ENCODE measurements around the gene EMX1. TPM values are rescaled to one million over a fixed set of nuclear protein-coding genes. Genes with fewer than 3 reads are reported as not detected.
"Not testable (repeated sequence)": the region's sequence is repeated elsewhere in the genome, so short reads cannot be mapped to it uniquely, and the experiment has no call there.

The EMX1 gene
- polyA plus RNA-seq, 1 donor = 0.22 TPM

- WGBS (ENCODE audit: insufficient coverage, low lambda C conversion rate) = no CpG with 5 or more reads among the region's 5 CpGs
- no peak overlapping the region for H3K4me3 ChIP-seq (ENCODE audit: low read length)
- no peaks in the 10 kb centered on the region for H3K9me3 ChIP-seq (ENCODE audit: control insufficient read depth, low read depth, low read length)
- no peak overlapping the region for H3K27ac ChIP-seq (ENCODE audit: low read length)
- H3K36me3 ChIP-seq (ENCODE audit: control insufficient read depth, insufficient read depth, low read length) = no peaks in the 10 kb centered on the region
- DNase-seq = no peak
- peaks cover 6% of the 10 kb centered on the region for H3K4me1 ChIP-seq (ENCODE audit: control insufficient read depth, insufficient read depth, low read length)
- H3K27me3 ChIP-seq (ENCODE audit: control insufficient read depth, insufficient read depth, low read length) = peaks cover 51% of the 10 kb centered on the region
These were observed 17.0 kb upstream of the EMX1 start for GRCh38 chr2:72900191-72900825.

GRCh38 chr2:72901426-72901825 is 15.9 kb upstream of the EMX1 start:
- no peak overlapping the region for H3K27ac ChIP-seq (ENCODE audit: low read length)
- no peak for DNase-seq
- no peaks in the 10 kb centered on the region for H3K9me3 ChIP-seq (ENCODE audit: control insufficient read depth, low read depth, low read length)
- no peaks in the 10 kb centered on the region for H3K36me3 ChIP-seq (ENCODE audit: control insufficient read depth, insufficient read depth, low read length)
- H3K4me3 ChIP-seq (ENCODE audit: low read length) = no peak overlapping the region
- peaks cover under 1% of the 10 kb centered on the region for H3K4me1 ChIP-seq (ENCODE audit: control insufficient read depth, insufficient read depth, low read length)
- peaks cover 59% of the 10 kb centered on the region for H3K27me3 ChIP-seq (ENCODE audit: control insufficient read depth, insufficient read depth, low read length)
- WGBS (ENCODE audit: insufficient coverage, low lambda C conversion rate) = no CpG with 5 or more reads among the region's 3 CpGs

GRCh38 chr2:72907369-72907768 is 9.9 kb upstream of the EMX1 start:
- not testable (repeated sequence) for H3K36me3 ChIP-seq (ENCODE audit: control insufficient read depth, insufficient read depth, low read length); H3K27ac ChIP-seq (ENCODE audit: low read length); DNase-seq; H3K9me3 ChIP-seq (ENCODE audit: control insufficient read depth, low read depth, low read length); H3K4me1 ChIP-seq (ENCODE audit: control insufficient read depth, insufficient read depth, low read length); H3K4me3 ChIP-seq (ENCODE audit: low read length)
- H3K27me3 ChIP-seq (ENCODE audit: control insufficient read depth, insufficient read depth, low read length) = peaks cover 74% of the 10 kb centered on the region
- no CpG with 5 or more reads among the region's 13 CpGs for WGBS (ENCODE audit: insufficient coverage, low lambda C conversion rate)

GRCh38 chr2:72908741-72909140 is 8.6 kb upstream of the EMX1 start:
- Histone ChIP-seq H3K9me3 (ENCODE audit: control insufficient read depth, low read depth, low read length) (no peaks in the 10 kb centered on the region), H3K27ac (ENCODE audit: low read length) (no peak overlapping the region), H3K4me1 (ENCODE audit: control insufficient read depth, insufficient read depth, low read length) (no peaks in the 10 kb centered on the region), H3K27me3 (ENCODE audit: control insufficient read depth, insufficient read depth, low read length) (peaks cover 73% of the 10 kb centered on the region), H3K4me3 (ENCODE audit: low read length) (no peak overlapping the region), H3K36me3 (ENCODE audit: control insufficient read depth, insufficient read depth, low read length) (no peaks in the 10 kb centered on the region)
- no peak for DNase-seq
- 90% methylated on average over 3 of the region's 3 CpGs for WGBS (ENCODE audit: insufficient coverage, low lambda C conversion rate)

- H3K4me3 ChIP-seq (ENCODE audit: low read length) = no peak overlapping the region
- no peaks in the 10 kb centered on the region for H3K36me3 ChIP-seq (ENCODE audit: control insufficient read depth, insufficient read depth, low read length)
- peaks cover 85% of the 10 kb centered on the region for H3K27me3 ChIP-seq (ENCODE audit: control insufficient read depth, insufficient read depth, low read length)
- no peak overlapping the region for H3K27ac ChIP-seq (ENCODE audit: low read length)
- DNase-seq = no peak
- H3K9me3 ChIP-seq (ENCODE audit: control insufficient read depth, low read depth, low read length) = peaks cover 2% of the 10 kb centered on the region
- WGBS (ENCODE audit: insufficient coverage, low lambda C conversion rate) = no CpG with 5 or more reads among the region's 1 CpG
- H3K4me1 ChIP-seq (ENCODE audit: control insufficient read depth, insufficient read depth, low read length) = peaks cover 7% of the 10 kb centered on the region
These were observed 6.1 kb upstream of the EMX1 start for GRCh38 chr2:72911256-72911655.

- Histone ChIP-seq H3K36me3 (ENCODE audit: control insufficient read depth, insufficient read depth, low read length) (no peaks in the 10 kb centered on the region), H3K4me1 (ENCODE audit: control insufficient read depth, insufficient read depth, low read length) (peaks cover 19% of the 10 kb centered on the region), H3K4me3 (ENCODE audit: low read length) (no peak overlapping the region), H3K27ac (ENCODE audit: low read length) (no peak overlapping the region), H3K27me3 (ENCODE audit: control insufficient read depth, insufficient read depth, low read length) (peaks cover 89% of the 10 kb centered on the region), H3K9me3 (ENCODE audit: control insufficient read depth, low read depth, low read length) (peaks cover 6% of the 10 kb centered on the region)
- DNase-seq = no peak
- WGBS (ENCODE audit: insufficient coverage, low lambda C conversion rate) = 20% methylated on average over 1 of the region's 7 CpGs
These were observed 3.7 kb upstream of the EMX1 start for GRCh38 chr2:72913486-72914205.

- WGBS (ENCODE audit: insufficient coverage, low lambda C conversion rate) = 27% methylated on average over 2 of the region's 7 CpGs
- no peak for DNase-seq
- Histone ChIP-seq H3K9me3 (ENCODE audit: control insufficient read depth, low read depth, low read length) (peaks cover 7% of the 10 kb centered on the region), H3K4me3 (ENCODE audit: low read length) (no peak overlapping the region), H3K36me3 (ENCODE audit: control insufficient read depth, insufficient read depth, low read length) (no peaks in the 10 kb centered on the region), H3K4me1 (ENCODE audit: control insufficient read depth, insufficient read depth, low read length) (peaks cover 20% of the 10 kb centered on the region), H3K27me3 (ENCODE audit: control insufficient read depth, insufficient read depth, low read length) (peaks cover 91% of the 10 kb centered on the region), H3K27ac (ENCODE audit: low read length) (no peak overlapping the region)
These were observed 3.1 kb upstream of the EMX1 start for GRCh38 chr2:72914206-72914559.

GRCh38 chr2:72914589-72915319 is 2.6 kb upstream of the EMX1 start:
- H3K4me3 ChIP-seq (ENCODE audit: low read length) = no peak overlapping the region
- peaks cover 8% of the 10 kb centered on the region for H3K9me3 ChIP-seq (ENCODE audit: control insufficient read depth, low read depth, low read length)
- WGBS (ENCODE audit: insufficient coverage, low lambda C conversion rate) = no CpG with 5 or more reads among the region's 17 CpGs
- H3K4me1 ChIP-seq (ENCODE audit: control insufficient read depth, insufficient read depth, low read length) = peaks cover 20% of the 10 kb centered on the region
- peaks cover 91% of the 10 kb centered on the region for H3K27me3 ChIP-seq (ENCODE audit: control insufficient read depth, insufficient read depth, low read length)
- H3K36me3 ChIP-seq (ENCODE audit: control insufficient read depth, insufficient read depth, low read length) = no peaks in the 10 kb centered on the region
- no peak for DNase-seq
- H3K27ac ChIP-seq (ENCODE audit: low read length) = no peak overlapping the region

- Histone ChIP-seq H3K9me3 (ENCODE audit: control insufficient read depth, low read depth, low read length) (peaks cover 14% of the 10 kb centered on the region), H3K4me3 (ENCODE audit: low read length) (peak overlapping the region; percentile 40), H3K4me1 (ENCODE audit: control insufficient read depth, insufficient read depth, low read length) (peaks cover 20% of the 10 kb centered on the region), H3K27me3 (ENCODE audit: control insufficient read depth, insufficient read depth, low read length) (peaks cover 92% of the 10 kb centered on the region), H3K27ac (ENCODE audit: low read length) (no peak overlapping the region), H3K36me3 (ENCODE audit: control insufficient read depth, insufficient read depth, low read length) (no peaks in the 10 kb centered on the region)
- WGBS (ENCODE audit: insufficient coverage, low lambda C conversion rate) = no CpG with 5 or more reads among the region's 26 CpGs
- DNase-seq = no peak
These were observed 1.9 kb upstream of the EMX1 start for GRCh38 chr2:72915320-72915906.

GRCh38 chr2:72915907-72916742 is 1.2 kb upstream of the EMX1 start:
- H3K27me3 ChIP-seq (ENCODE audit: control insufficient read depth, insufficient read depth, low read length) = peaks cover 92% of the 10 kb centered on the region
- H3K4me1 ChIP-seq (ENCODE audit: control insufficient read depth, insufficient read depth, low read length) = peaks cover 25% of the 10 kb centered on the region
- DNase-seq = peak; percentile 66 to 88
- H3K4me3 ChIP-seq (ENCODE audit: low read length) = peak overlapping the region; percentile 40
- no peaks in the 10 kb centered on the region for H3K36me3 ChIP-seq (ENCODE audit: control insufficient read depth, insufficient read depth, low read length)
- no peak overlapping the region for H3K27ac ChIP-seq (ENCODE audit: low read length)
- H3K9me3 ChIP-seq (ENCODE audit: control insufficient read depth, low read depth, low read length) = peaks cover 20% of the 10 kb centered on the region
- WGBS (ENCODE audit: insufficient coverage, low lambda C conversion rate) = no CpG with 5 or more reads among the region's 86 CpGs
